Fibroblast of skin of left quadriceps (primary cell): ENCODE measurements around the gene CD8B2.
A peak's percentile ranks its signal among the peaks of the same experiment; 100 is the strongest.
"Not testable (repeated sequence)": the region's sequence is repeated elsewhere in the genome, so short reads cannot be mapped to it uniquely, and the experiment has no call there.

ENCODE experiments used
- DNase-seq, 2 experiments: peaks; one replicate each; pipeline ENCODE4 v3.0.0-alpha.2; 2013; ENCODE audit warnings: low read depth in 2 of 2

CD8B2 gene

GRCh38 chr2:106511934-106512333 lies 24.8 kb downstream of the CD8B2 start:
- not testable (repeated sequence) for DNase-seq

- DNase-seq: not testable (repeated sequence)
Measured at GRCh38 chr2:106513391-106513790, 26.2 kb downstream of the CD8B2 start.

GRCh38 chr2:106514827-106515226 lies 27.7 kb downstream of the CD8B2 start:
- not testable (repeated sequence) for DNase-seq

- no peak for DNase-seq
Measured at GRCh38 chr2:106516436-106516835, 29.3 kb downstream of the CD8B2 start.

GRCh38 chr2:106516864-106517263 lies 29.7 kb downstream of the CD8B2 start:
- no peak for DNase-seq

GRCh38 chr2:106517329-106517728 lies 30.2 kb downstream of the CD8B2 start:
- no peak for DNase-seq

GRCh38 chr2:106519767-106520166 lies 32.6 kb downstream of the CD8B2 start:
- no peak for DNase-seq

GRCh38 chr2:106521016-106521415 lies 33.9 kb downstream of the CD8B2 start:
- DNase-seq: no peak

- DNase-seq: no peak
Measured at GRCh38 chr2:106523976-106524665, 37.0 kb downstream of the CD8B2 start.

- DNase-seq: no peak
Measured at GRCh38 chr2:106530866-106531265, 43.7 kb downstream of the CD8B2 start.

- no peak for DNase-seq
Measured at GRCh38 chr2:106531676-106532214, 44.6 kb downstream of the CD8B2 start.

- DNase-seq: no peak
Measured at GRCh38 chr2:106532236-106532635, 45.1 kb downstream of the CD8B2 start.

- no peak for DNase-seq
Measured at GRCh38 chr2:106534471-106534870, 47.3 kb downstream of the CD8B2 start.

GRCh38 chr2:106536490-106536889 lies 49.3 kb downstream of the CD8B2 start:
- no peak for DNase-seq

GRCh38 chr2:106537047-106537446 lies 49.9 kb downstream of the CD8B2 start:
- no peak for DNase-seq

- no peak for DNase-seq
Measured at GRCh38 chr2:106537791-106538191, 50.6 kb downstream of the CD8B2 start.

- no peak for DNase-seq
Measured at GRCh38 chr2:106540886-106541285, 53.7 kb downstream of the CD8B2 start.

- no peak for DNase-seq
Measured at GRCh38 chr2:106541333-106541732, 54.2 kb downstream of the CD8B2 start.

GRCh38 chr2:106542746-106543359 lies 55.7 kb downstream of the CD8B2 start:
- peak; percentile 17 to 20 for DNase-seq

GRCh38 chr2:106545007-106545406 lies 57.8 kb downstream of the CD8B2 start:
- no peak for DNase-seq

- DNase-seq: no peak
Measured at GRCh38 chr2:106546391-106546990, 59.3 kb downstream of the CD8B2 start.

- DNase-seq: no peak
Measured at GRCh38 chr2:106547164-106547903, 60.2 kb downstream of the CD8B2 start.
